Kidney epithelial cell (primary cell): ENCODE results near the gene LRFN2. TPM values are rescaled to one million over a fixed set of nuclear protein-coding genes. Genes with fewer than 3 reads are reported as not detected.

ENCODE experiments used
- DNase-seq: peaks from one replicate; pipeline ENCODE4 v3.0.0-alpha.2; 2010; ENCODE audit warnings: low read depth
- H3K27me3 ChIP-seq: 2 replicates; pipeline ENCODE4 v1.6.0; 2011; ENCODE audit warnings: low read length; ENCODE audit not compliant: control insufficient read depth, insufficient read depth
- H3K36me3 ChIP-seq: 2 replicates; pipeline ENCODE4 v1.5.1; 2011; ENCODE audit warnings: low read length; ENCODE audit not compliant: control insufficient read depth, insufficient read depth
- H3K4me3 ChIP-seq: 2 replicates; pipeline ENCODE4 v1.5.1; 2011; ENCODE audit warnings: low read depth, mild to moderate bottlenecking, control low read depth, low read length
- CTCF ChIP-seq: IDR thresholded peaks from 2 replicates; pipeline ENCODE4 v1.5.1; 2011; ENCODE audit warnings: mild to moderate bottlenecking, moderate library complexity, low read length, control low read depth, inconsistent platforms; ENCODE audit not compliant: insufficient read depth, poor library complexity, severe bottlenecking
- total RNA-seq: library from RNA; depleted of rRNA; stranded (reverse); fragments of >200 nt; gene quantifications from 2 replicates; pipeline ENCODE4 v1.2.3, GENCODE V29; 2015

LRFN2 gene
- total RNA-seq, 1 donor from 2014 or later, result not detected

- no peaks in the 10 kb centered on the region for H3K27me3 ChIP-seq
- H3K36me3 ChIP-seq, result no peaks in the 10 kb centered on the region
- no peak overlapping the region for H3K4me3 ChIP-seq
- TF ChIP-seq CTCF, result no peak
- no peak for DNase-seq
These were observed 188.2 kb downstream of the LRFN2 start for GRCh38 chr6:40398810-40399477.

- Histone ChIP-seq H3K27me3 (no peaks in the 10 kb centered on the region), H3K36me3 (no peaks in the 10 kb centered on the region), H3K4me3 (no peak overlapping the region)
- no peak for TF ChIP-seq CTCF
- DNase-seq, result no peak
These were observed 189.0 kb downstream of the LRFN2 start for GRCh38 chr6:40398034-40398691.

- Histone ChIP-seq H3K27me3 (no peaks in the 10 kb centered on the region), H3K36me3 (no peaks in the 10 kb centered on the region), H3K4me3 (no peak overlapping the region)
- no peak for DNase-seq
- no peak for TF ChIP-seq CTCF
These were observed 189.7 kb downstream of the LRFN2 start for GRCh38 chr6:40397287-40398033.

- Histone ChIP-seq H3K36me3 (no peaks in the 10 kb centered on the region), H3K4me3 (no peak overlapping the region), H3K27me3 (no peaks in the 10 kb centered on the region)
- no peak for DNase-seq
- TF ChIP-seq CTCF, result no peak
These were observed 191.5 kb downstream of the LRFN2 start for GRCh38 chr6:40395698-40396076.

- no peak for DNase-seq
- Histone ChIP-seq H3K27me3 (no peaks in the 10 kb centered on the region), H3K36me3 (no peaks in the 10 kb centered on the region), H3K4me3 (no peak overlapping the region)
- TF ChIP-seq CTCF, result no peak
These were observed 192.0 kb downstream of the LRFN2 start for GRCh38 chr6:40395066-40395697.
